Stomach (tissue), 9 donors: ENCODE measurements around the gene KIF4A. TPM values are rescaled to one million over a fixed set of nuclear protein-coding genes. Genes with fewer than 3 reads are reported as not detected.

ENCODE experiments used
- DNase-seq, 2 donors: peaks; one replicate each; pipeline versions ENCODE4 v3.0.0 to v3.0.0-alpha.2; 2013 to 2019
- H3K27ac ChIP-seq, 5 donors: fragments of 200-600 bp in 4 of 5; sonication (generic) in 4 of 5; one replicate each; pipeline ENCODE4 v1.5.1; 2013 to 2019; ENCODE audit warnings: mild to moderate bottlenecking in 1 of 5, moderate library complexity in 1 of 5
- H3K27me3 ChIP-seq, 3 donors: fragments of 200-600 bp; sonication (generic); one replicate each; pipeline ENCODE4 v1.5.1; 2017 to 2019; ENCODE audit warnings: mixed run types in 1 of 3
- H3K36me3 ChIP-seq, 4 donors: fragments of 200-600 bp; sonication (generic); 1 replicate in 3 of 4; 2 replicates in 1 of 4; pipeline ENCODE4 v1.5.1; 2016 to 2019
- H3K4me1 ChIP-seq, 4 donors: fragments of 200-600 bp; sonication (generic); one replicate each; pipeline ENCODE4 v1.5.1; 2016 to 2019
- H3K4me3 ChIP-seq, 4 donors: fragments of 200-600 bp; sonication (generic) in 3 of 4; one replicate each; pipeline ENCODE4 v1.5.1; 2016 to 2019; ENCODE audit warnings: mild to moderate bottlenecking in 1 of 4
- H3K9me3 ChIP-seq, 4 donors: fragments of 200-600 bp; sonication (generic); one replicate each; pipeline ENCODE4 v1.5.1; 2016 to 2019
- EP300 ChIP-seq: sonication (generic); formaldehyde crosslinking; IDR thresholded peaks from one replicate; pipeline ENCODE4 v1.6.1; 2017; ENCODE audit warnings: antibody characterized with exemption
- POLR2A ChIP-seq, 4 donors: fragments of 450-650 bp; IDR thresholded peaks; one replicate each; pipeline ENCODE4 v1.6.1; 2016; ENCODE audit warnings: antibody characterized with exemption in 4 of 4, control low read depth in 2 of 4, mild to moderate bottlenecking in 1 of 4, moderate library complexity in 1 of 4
- POLR2AphosphoS5 ChIP-seq, 3 donors: sonication (generic); formaldehyde crosslinking; IDR thresholded peaks; one replicate each; pipeline ENCODE4 v1.6.1; 2016; ENCODE audit warnings: antibody characterized with exemption in 3 of 3
- WGBS, 5 donors: extraction: QIAGEN DNeasy Blood & Tissue Kit in 3 of 5; methylation state at CpG; one replicate each; pipeline versions ENCODE4 v1.1.5 to v1.1.7; 2013 to 2018; 5-methylcytosine and 5-hydroxymethylcytosine counted together
- intact Hi-C: fragments of 100-400 bp; cut with DNase I; formaldehyde crosslinking; loops from one replicate; pipeline ENCODE4 v1.15.1; 2023; ENCODE audit warnings: low total_unique reads
- polyA plus RNA-seq, 3 donors: library from polyadenylated mRNA; stranded (reverse); fragments of 200-250 nt; gene quantifications; one replicate each; pipeline ENCODE4 v1.2.3, GENCODE V29; 2013
- total RNA-seq, 5 donors: library from RNA; depleted of rRNA; stranded (reverse); fragments of >200 nt; gene quantifications; one replicate each; pipeline versions ENCODE4 v1.1.0 to v1.2.3, GENCODE V29; 2014 to 2016
- TF ChIP-seq, protein P1 (sequence below), 7 experiments: fragments of 450-650 bp in 4 of 7; fragments of 200-600 bp in 3 of 7; sonication (generic) in 3 of 7; IDR thresholded peaks; one replicate each; pipeline ENCODE4 v1.5.1; 2016 to 2019; ENCODE audit warnings: antibody characterized with exemption in 7 of 7, control low read depth in 2 of 7, mild to moderate bottlenecking in 1 of 7
- donor health status: healthy with polysubstance abuse.
- donor health status: Bipolar disorder and iron deficiency.
- donor health status: healthy.

The KIF4A gene
- total and polyA plus RNA-seq, 8 donors = 0.31 to 26.9 (median 2.0) TPM; not detected in 1

DNA sequence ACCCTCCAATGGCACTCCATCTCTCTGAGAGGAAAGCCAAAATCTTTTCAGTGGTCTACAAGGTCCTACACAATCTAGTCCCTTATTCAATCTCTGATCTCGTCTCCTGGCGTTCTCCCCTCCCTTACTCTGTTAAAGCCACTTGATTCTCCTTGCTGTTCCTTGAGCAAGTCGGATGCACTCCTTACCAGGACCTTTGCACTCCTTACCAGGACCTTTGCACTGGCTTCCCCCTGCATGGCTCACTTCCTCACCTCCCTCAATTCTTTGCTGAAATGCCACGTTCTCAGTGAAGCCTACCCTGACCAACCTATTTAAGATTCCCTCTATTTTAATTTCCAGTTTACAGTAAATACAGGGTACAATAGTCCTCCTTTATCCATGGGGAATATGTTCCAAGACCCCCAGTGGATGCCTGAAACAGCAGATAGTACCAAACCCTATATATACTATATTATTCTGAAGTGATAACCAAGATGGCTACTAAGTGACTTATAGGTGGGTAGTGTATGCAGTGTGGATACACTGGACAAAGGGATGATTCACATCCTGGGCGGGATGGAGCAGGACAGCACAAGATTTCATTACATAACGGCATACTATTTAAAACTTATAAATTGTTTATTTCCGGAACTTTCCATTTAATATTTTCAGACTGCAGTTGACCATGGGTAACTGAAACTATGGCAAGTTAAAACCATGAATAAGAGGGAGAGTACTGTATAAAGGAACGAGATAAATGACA is 148.2 kb downstream of the KIF4A start:
- 73 to 88% (median 82%) methylated on average over 8 of the region's 8 CpGs for WGBS, 5 donors
- H3K27me3 ChIP-seq = peaks cover 0 to 22% (median 2%) of the 10 kb centered on the region in 3 donors
- TF ChIP-seq POLR2A (IDR thresholded peaks at IDR 0.05) (no peak), POLR2AphosphoS5 (IDR thresholded peaks at IDR 0.05) (no peak), EP300 (no peak)
- TF ChIP-seq, protein P1, sequence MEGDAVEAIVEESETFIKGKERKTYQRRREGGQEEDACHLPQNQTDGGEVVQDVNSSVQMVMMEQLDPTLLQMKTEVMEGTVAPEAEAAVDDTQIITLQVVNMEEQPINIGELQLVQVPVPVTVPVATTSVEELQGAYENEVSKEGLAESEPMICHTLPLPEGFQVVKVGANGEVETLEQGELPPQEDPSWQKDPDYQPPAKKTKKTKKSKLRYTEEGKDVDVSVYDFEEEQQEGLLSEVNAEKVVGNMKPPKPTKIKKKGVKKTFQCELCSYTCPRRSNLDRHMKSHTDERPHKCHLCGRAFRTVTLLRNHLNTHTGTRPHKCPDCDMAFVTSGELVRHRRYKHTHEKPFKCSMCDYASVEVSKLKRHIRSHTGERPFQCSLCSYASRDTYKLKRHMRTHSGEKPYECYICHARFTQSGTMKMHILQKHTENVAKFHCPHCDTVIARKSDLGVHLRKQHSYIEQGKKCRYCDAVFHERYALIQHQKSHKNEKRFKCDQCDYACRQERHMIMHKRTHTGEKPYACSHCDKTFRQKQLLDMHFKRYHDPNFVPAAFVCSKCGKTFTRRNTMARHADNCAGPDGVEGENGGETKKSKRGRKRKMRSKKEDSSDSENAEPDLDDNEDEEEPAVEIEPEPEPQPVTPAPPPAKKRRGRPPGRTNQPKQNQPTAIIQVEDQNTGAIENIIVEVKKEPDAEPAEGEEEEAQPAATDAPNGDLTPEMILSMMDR (IDR thresholded peaks at IDR 0.05) = no peak
- DNase-seq = no peak
- H3K4me3 ChIP-seq = no peak overlapping the region
- H3K36me3 ChIP-seq = no peaks in the 10 kb centered on the region
- peaks cover 0 to 9% (median 4%) of the 10 kb centered on the region in 4 donors for H3K4me1 ChIP-seq
- intact Hi-C loops = no loop called here
- H3K9me3 ChIP-seq = no peaks in the 10 kb centered on the region
- H3K27ac ChIP-seq = no peak overlapping the region

DNA sequence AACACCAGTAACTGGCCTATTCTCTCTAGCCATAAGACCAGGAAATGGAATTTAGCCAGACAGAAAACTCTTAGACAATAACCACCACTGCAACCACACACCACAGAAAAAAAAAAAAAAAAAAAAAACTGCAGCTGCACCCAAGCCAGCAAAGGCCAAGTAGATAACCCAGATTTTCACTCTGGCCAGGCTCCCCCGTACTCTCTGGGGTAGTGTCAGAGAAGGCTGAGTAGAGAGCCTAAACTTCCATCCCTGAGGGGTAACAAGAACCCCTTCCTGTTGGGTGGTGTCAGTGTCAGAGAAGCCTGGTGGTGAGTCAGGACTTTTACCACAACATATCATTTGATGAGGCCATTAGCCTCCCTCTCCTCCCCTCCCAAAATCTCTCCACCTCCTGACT is 149.1 kb downstream of the KIF4A start:
- Histone ChIP-seq H3K4me3 (no peak overlapping the region), H3K36me3 (no peaks in the 10 kb centered on the region), H3K27ac (no peak overlapping the region), H3K27me3 (peaks cover 0 to 24% (median 11%) of the 10 kb centered on the region in 3 donors), H3K9me3 (no peaks in the 10 kb centered on the region), H3K4me1 (peaks cover 0 to 9% (median 4%) of the 10 kb centered on the region in 4 donors)
- intact Hi-C loops = no loop called here
- TF ChIP-seq, protein P1 (IDR thresholded peaks at IDR 0.05) = no peak
- no peak for TF ChIP-seq POLR2AphosphoS5 (IDR thresholded peaks at IDR 0.05)
- TF ChIP-seq POLR2A (IDR thresholded peaks at IDR 0.05) = no peak
- no peak for TF ChIP-seq EP300
- 5 to 45% (median 29%) methylated on average over 1 of the region's 1 CpG for WGBS, 5 donors
- no peak for DNase-seq

DNA sequence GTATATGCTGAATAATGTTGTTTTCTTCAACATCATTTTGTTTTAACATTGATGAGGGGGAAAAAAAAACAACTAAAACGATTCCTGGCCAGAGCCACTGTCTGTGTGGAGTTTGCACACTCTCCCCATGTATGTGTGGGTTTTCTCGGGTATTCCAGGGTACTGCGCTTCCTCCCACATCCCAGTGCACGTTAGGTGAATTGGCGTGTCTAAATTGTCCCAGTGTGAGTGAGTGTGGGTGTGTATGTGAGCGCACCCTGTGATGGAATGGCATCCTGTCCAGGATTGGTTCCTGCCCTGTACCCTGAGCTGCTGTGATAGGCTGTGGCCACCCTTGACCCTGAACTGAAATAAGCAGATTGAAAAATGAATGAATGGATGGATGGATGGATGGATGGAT is 152.3 kb downstream of the KIF4A start:
- TF ChIP-seq POLR2AphosphoS5 (IDR thresholded peaks at IDR 0.05) = no peak
- TF ChIP-seq POLR2A (IDR thresholded peaks at IDR 0.05) = no peak
- TF ChIP-seq EP300 = no peak
- TF ChIP-seq, protein P1 (IDR thresholded peaks at IDR 0.05) = no peak
- H3K4me3 ChIP-seq = no peak overlapping the region
- intact Hi-C loops = no loop called here
- peaks cover 0 to 43% (median 36%) of the 10 kb centered on the region in 3 donors for H3K27me3 ChIP-seq
- no peaks in the 10 kb centered on the region for H3K9me3 ChIP-seq
- H3K4me1 ChIP-seq = peaks cover 0 to 10% (median 7%) of the 10 kb centered on the region in 4 donors
- whole genome bisulfite sequencing, 5 donors = 55 to 63% (median 62%) methylated on average over 6 of the region's 6 CpGs
- no peak overlapping the region for H3K27ac ChIP-seq
- H3K36me3 ChIP-seq = no peaks in the 10 kb centered on the region
- DNase-seq = no peak

DNA sequence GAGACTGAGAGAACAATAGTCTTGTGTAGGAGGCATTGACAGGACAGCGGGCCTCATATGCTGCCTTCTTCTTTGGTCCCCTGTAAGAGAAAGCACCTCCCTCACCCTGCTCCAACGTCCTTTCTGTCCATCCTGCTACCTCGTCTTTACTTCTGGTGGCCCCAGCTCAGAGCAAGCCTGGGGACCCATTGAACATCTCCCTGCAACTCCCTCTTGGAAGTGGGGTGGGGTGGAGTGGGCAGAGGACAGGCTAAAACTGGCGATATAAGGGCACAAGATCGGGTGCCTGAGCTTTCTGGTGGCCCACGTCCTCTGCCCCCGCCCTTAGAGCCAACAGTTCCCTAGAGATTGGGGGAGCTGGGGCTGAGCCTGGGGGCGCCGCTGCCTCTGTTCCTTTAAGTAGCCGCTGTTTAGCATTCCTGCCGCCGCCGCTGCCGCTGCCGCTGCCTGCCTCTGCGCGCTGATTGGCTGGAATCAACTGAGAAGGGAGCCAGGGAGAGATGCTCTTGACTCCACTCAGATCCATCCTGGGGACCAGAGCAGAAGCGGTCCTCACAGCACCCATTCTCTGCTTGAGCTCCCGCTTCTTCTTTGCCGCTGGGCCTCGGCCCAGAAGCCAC is 154.5 kb downstream of the KIF4A start, which contains the start of gene DLG3:
DLG3 (plus strand) TSS at position 510 of the 620 bp plus-strand sequence. CDS start 367 bp downstream, outside the sequence.
- peak within 1 kb of the TSS; percentile 27 to 46 (median 38) for H3K4me3 ChIP-seq

More for the DNA sequence above, 154.5 kb downstream of the KIF4A start, which contains the start of gene DLG3:
- Histone ChIP-seq H3K36me3 (no peaks in the 10 kb centered on the region), H3K27ac (no peak within 1 kb of the TSS), H3K27me3 (peaks cover 0 to 43% (median 36%) of the 10 kb centered on the region in 3 donors), H3K4me1 (peaks cover 0 to 10% (median 7%) of the 10 kb centered on the region in 4 donors), H3K9me3 (no peaks in the 10 kb centered on the region)
- TF ChIP-seq POLR2A (IDR thresholded peaks at IDR 0.05) (no peak), EP300 (no peak), POLR2AphosphoS5 (IDR thresholded peaks at IDR 0.05) (no peak)
- TF ChIP-seq, protein P1 (IDR thresholded peaks at IDR 0.05) = no peak
- intact Hi-C loops = no loop called here
- DNase-seq = peak in 1 of 2 donors; percentile 66
- 7 to 26% (median 17%) methylated on average over 5 to 21 of the region's 21 CpGs for WGBS, 5 donors
